Uterus (tissue), 2 donors: ENCODE results near the gene VWF.

Experiments
- POLR2A ChIP-seq, 2 donors: fragments of 450-650 bp; IDR thresholded peaks; one replicate each; pipeline ENCODE4 v1.6.1; 2016; ENCODE audit warnings: antibody characterized with exemption in 2 of 2, mild to moderate bottlenecking in 1 of 2, moderate library complexity in 1 of 2
- TF ChIP-seq, protein P1 (sequence below), 4 experiments: fragments of 200-600 bp in 2 of 4; fragments of 450-650 bp in 2 of 4; sonication (generic) in 2 of 4; IDR thresholded peaks; one replicate each; pipeline ENCODE4 v1.5.1; 2016 to 2019; ENCODE audit warnings: antibody characterized with exemption in 4 of 4, mild to moderate bottlenecking in 2 of 4, moderate library complexity in 1 of 4

DNA sequence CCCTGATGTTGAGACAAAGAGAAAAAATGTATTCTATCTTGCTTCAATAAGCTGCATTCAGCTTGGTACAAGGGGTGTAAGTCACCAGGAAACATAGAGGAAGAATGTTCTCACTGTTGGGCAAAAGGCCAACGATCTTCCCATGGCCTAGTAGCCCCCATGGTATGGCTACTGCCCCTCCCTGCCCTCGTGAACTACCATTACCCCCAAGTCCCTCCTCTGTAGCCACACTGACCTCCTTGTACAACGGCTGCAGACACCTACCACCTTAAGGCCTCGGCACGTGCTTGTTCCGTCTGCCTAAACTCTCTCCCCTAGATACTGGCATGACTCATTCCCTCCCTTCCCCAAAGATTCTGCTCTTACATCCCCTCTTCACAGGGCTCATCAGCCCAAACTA, 97.5 kb downstream of the VWF start:
- TF ChIP-seq, protein P1, sequence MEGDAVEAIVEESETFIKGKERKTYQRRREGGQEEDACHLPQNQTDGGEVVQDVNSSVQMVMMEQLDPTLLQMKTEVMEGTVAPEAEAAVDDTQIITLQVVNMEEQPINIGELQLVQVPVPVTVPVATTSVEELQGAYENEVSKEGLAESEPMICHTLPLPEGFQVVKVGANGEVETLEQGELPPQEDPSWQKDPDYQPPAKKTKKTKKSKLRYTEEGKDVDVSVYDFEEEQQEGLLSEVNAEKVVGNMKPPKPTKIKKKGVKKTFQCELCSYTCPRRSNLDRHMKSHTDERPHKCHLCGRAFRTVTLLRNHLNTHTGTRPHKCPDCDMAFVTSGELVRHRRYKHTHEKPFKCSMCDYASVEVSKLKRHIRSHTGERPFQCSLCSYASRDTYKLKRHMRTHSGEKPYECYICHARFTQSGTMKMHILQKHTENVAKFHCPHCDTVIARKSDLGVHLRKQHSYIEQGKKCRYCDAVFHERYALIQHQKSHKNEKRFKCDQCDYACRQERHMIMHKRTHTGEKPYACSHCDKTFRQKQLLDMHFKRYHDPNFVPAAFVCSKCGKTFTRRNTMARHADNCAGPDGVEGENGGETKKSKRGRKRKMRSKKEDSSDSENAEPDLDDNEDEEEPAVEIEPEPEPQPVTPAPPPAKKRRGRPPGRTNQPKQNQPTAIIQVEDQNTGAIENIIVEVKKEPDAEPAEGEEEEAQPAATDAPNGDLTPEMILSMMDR (IDR thresholded peaks at IDR 0.05): no peak
- TF ChIP-seq POLR2A (IDR thresholded peaks at IDR 0.05): no peak
